ENCODE data around the gene RNF141.

- TF ChIP-seq EGR1 (IDR thresholded peaks at IDR 0.05; ENCODE audit: borderline replicate concordance in 1 of 2, low read depth in 2 of 2, low read length in 2 of 2), result no peak
- no peak for TF ChIP-seq CBX5 (IDR thresholded peaks at IDR 0.05; ENCODE audit: low read depth)
- TF ChIP-seq ZBED1 (IDR thresholded peaks at IDR 0.05; ENCODE audit: borderline replicate concordance), result no peak
- no peak for TF ChIP-seq SIX5 (IDR thresholded peaks at IDR 0.05; ENCODE audit: low read depth, low read length, severe bottlenecking)
- no peak for TF ChIP-seq EP300 (IDR thresholded peaks at IDR 0.05; ENCODE audit: borderline replicate concordance in 1 of 2, control insufficient read depth in 1 of 2, low read depth in 2 of 2, low read length in 2 of 2)
- TF ChIP-seq POLR2AphosphoS2 (IDR thresholded peaks at IDR 0.05; ENCODE audit: low read depth, low read length), result no peak
- no peak for TF ChIP-seq BRCA1 (IDR thresholded peaks at IDR 0.05; ENCODE audit: low read depth, low read length)
- no peak for TF ChIP-seq FOXK2 (IDR thresholded peaks at IDR 0.05)
- no peak for TF ChIP-seq CTCF (IDR thresholded peaks at IDR 0.05 in 2 of 3, conservative IDR thresholded peaks at IDR 0.05 in 1 of 3; ENCODE audit: control insufficient read depth in 2 of 3, extremely low read depth in 1 of 3, insufficient read depth in 1 of 3, low read depth in 3 of 3, low read length in 3 of 3)
- TF ChIP-seq CBX3 (IDR thresholded peaks at IDR 0.05; ENCODE audit: borderline replicate concordance, low read depth), result no peak
- TF ChIP-seq ZNF274 (IDR thresholded peaks at IDR 0.05; ENCODE audit: insufficient read depth, insufficient read length), result no peak
Observed at GRCh38 chr11:10490032-10490397, 51.0 kb downstream of the RNF141 start.

Measured in GM12878 (cell line).